ENCODE measurements around the gene MAGEA6. TPM values are rescaled to one million over a fixed set of nuclear protein-coding genes. Genes with fewer than 3 reads are reported as not detected.

The MAGEA6 gene
- total RNA-seq: not detected

GRCh38 chrX:152769549-152770289, at the start of gene MAGEA6:
MAGEA6 (minus strand) TSS chrX:152769689; CDS start chrX:152767650, 2,039 bp downstream.

GRCh38 chrX:152758918-152759317, 10.6 kb downstream of the MAGEA6 start, which contains the start of gene CSAG3:
CSAG3 (plus strand) TSS chrX:152759218.

GRCh38 chrX:152753686-152754650, 15.5 kb downstream of the MAGEA6 start, which contains the start of gene MAGEA2:
MAGEA2 (minus strand) TSS chrX:152753842; CDS start chrX:152751363, 2,479 bp downstream.

GRCh38 chrX:152733261-152733975, 36.1 kb downstream of the MAGEA6 start, which contains the start of the genes CSAG1 and MAGEA12:
CSAG1 (minus strand) TSS chrX:152733721; CDS start chrX:152732460, 1,261 bp downstream.
MAGEA12 (plus strand) TSS chrX:152733757; CDS start chrX:152736162, 2,405 bp downstream.

Other genes starting within 250 kb of the MAGEA6 start
- 1.6 TPM for gene GABRQ, start 131.8 kb downstream of the MAGEA6 start, total RNA-seq
- not detected for gene MAGEA3, start 70.9 kb downstream of the MAGEA6 start, total RNA-seq
- gene CSAG2, start 60.4 kb downstream of the MAGEA6 start, total RNA-seq: not detected
- gene MAGEA2B, start 55.1 kb downstream of the MAGEA6 start, total RNA-seq: not detected
- not detected for gene CSAG1, start 36.0 kb downstream of the MAGEA6 start, total RNA-seq
- not detected for gene MAGEA12, start 35.9 kb downstream of the MAGEA6 start, total RNA-seq
- not detected for gene MAGEA2, start 15.8 kb downstream of the MAGEA6 start, total RNA-seq
- not detected for gene CSAG3, start 10.5 kb downstream of the MAGEA6 start, total RNA-seq
- 35.5 TPM for gene CETN2, start 61.1 kb upstream of the MAGEA6 start, total RNA-seq
- gene NSDHL, start 61.4 kb upstream of the MAGEA6 start, total RNA-seq: 8.4 TPM
- gene ZNF185, start 128.4 kb upstream of the MAGEA6 start, total RNA-seq: 14.3 TPM
- gene PNMA5, start 224.4 kb upstream of the MAGEA6 start, total RNA-seq: not detected